ENCODE results near the gene MYLK.
"Not testable (repeated sequence)": the region's sequence is repeated elsewhere in the genome, so short reads cannot be mapped to it uniquely, and the experiment has no call there.

DNA sequence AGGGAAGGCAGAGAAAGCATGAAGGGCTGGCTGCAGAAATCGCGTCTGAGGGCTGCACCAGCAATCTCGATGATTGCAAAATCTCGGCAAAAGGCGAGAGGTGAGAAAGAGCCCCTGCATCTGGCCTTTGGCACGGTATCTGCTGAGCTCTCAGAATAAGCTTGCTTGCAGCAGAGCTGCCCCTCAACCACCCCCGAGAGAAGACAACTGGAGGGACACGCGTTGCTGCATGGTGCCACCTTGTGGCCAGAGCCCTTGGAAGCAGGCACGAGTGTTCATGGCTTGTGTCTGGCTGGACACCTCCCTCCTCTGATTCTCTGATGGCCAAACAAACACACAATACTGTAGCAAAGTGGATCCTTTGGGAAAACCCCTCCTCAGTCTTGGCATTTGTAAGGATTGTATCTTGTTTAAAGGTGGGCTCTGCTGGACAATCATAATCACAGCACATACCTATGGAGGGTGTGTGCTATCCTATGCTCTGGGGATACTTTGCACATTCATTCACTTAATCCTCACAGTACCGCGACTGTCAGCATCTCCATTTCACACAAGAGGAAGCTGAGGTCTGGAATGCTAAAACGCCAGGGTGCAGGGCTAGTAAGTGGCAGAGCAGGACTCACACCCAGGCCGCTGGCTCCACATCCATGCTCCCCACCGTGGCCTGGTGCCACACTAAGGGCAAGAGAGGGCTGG lies 164.9 kb downstream of the MYLK start:
- TF ChIP-seq, protein P1, sequence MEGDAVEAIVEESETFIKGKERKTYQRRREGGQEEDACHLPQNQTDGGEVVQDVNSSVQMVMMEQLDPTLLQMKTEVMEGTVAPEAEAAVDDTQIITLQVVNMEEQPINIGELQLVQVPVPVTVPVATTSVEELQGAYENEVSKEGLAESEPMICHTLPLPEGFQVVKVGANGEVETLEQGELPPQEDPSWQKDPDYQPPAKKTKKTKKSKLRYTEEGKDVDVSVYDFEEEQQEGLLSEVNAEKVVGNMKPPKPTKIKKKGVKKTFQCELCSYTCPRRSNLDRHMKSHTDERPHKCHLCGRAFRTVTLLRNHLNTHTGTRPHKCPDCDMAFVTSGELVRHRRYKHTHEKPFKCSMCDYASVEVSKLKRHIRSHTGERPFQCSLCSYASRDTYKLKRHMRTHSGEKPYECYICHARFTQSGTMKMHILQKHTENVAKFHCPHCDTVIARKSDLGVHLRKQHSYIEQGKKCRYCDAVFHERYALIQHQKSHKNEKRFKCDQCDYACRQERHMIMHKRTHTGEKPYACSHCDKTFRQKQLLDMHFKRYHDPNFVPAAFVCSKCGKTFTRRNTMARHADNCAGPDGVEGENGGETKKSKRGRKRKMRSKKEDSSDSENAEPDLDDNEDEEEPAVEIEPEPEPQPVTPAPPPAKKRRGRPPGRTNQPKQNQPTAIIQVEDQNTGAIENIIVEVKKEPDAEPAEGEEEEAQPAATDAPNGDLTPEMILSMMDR (IDR thresholded peaks at IDR 0.05; ENCODE audit: low read depth, low read length, missing input control) = peak; percentile 52
- not testable (repeated sequence) for TF ChIP-seq GABPA (IDR thresholded peaks at IDR 0.05 in 1 of 2, conservative IDR thresholded peaks at IDR 0.05 in 1 of 2); REST (IDR thresholded peaks at IDR 0.05); FOXA2 (IDR thresholded peaks at IDR 0.05); MAX (IDR thresholded peaks at IDR 0.05); TAF1 (conservative IDR thresholded peaks at IDR 0.05)
- peak; percentile 70 to 81 for TF ChIP-seq RAD21 (IDR thresholded peaks at IDR 0.05)

Measured in liver (tissue), 3 donors.